HG02588 (cell line): ENCODE measurements around the gene EHMT1.

ENCODE experiments used
- ATAC-seq: cut with Tn5 transposase; IDR thresholded peaks from one replicate; pipeline ENCODE4 v1.9.1; 2021; ENCODE audit warnings: mild to moderate bottlenecking, moderate library complexity; ENCODE audit not compliant: unreplicated experiment

The EHMT1 gene

GRCh38 chr9:137690930-137691645 is 72.3 kb downstream of the EHMT1 start:
- no peak for ATAC-seq

DNA sequence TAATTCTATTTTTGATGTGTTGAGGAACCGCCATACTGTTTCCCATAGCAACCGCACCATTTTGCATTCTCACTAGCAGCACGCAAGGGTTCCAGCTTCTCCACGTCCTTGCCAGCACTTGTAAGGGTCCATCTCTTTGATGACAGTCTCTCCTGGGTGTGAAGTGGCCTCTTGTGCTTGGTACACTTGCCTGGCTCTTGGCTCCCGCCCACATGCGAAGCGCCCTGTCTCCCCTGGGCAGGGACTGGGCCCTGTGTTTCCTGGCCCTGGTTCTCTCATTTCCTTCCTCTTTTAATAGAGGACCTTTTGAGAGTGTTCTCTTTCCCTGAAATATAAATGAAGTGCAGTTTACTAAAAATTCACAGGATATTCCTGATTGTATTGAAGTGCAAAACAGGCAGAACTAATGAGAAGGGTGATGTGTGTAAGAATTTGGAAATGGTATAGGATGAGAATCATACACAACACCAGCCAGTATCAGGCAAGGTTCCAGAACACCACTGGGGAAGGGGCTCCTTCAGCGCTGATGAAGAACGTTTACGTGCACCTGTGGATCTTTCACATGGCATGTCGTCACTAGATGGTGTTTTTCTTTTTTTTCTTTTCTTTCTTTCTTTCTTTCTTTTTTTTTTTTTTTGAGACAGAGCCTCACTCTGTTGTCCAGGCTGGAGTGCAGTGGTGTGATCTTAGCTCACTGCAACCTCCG is 73.0 kb downstream of the EHMT1 start:
- ATAC-seq, result no peak

DNA sequence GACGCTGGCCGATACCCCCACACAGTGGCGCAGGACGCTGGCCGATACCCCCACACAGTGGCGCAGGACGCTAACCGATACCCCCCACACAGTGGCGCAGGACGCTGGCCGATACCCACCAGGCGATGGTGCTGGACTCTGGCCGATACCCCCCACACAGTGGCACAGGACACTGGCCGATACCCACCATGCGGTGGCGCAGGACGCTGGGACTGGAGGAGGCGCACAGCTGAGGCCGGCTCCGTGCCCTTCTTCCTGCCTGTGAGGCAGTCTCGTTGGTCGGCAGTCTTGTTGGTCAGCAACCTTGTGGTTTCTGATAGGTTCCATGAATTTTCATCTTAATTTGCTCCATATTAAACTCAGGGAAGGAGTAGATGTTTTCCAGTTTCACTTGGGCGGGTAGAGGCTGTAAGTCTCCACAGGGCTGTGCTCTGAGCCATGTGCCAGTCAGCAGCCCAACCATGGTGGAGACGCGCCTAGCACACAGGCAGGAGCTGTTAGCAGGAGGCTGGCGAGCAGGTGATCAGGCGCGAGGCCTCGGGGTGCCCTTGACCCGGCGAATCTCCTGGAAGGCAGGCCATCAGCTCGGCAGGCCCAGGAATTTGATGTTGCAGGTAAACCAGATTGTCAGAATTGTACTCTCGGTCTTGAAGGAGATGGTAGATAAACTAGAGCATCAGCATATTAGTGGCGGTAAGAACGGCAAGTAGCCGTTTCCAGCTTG is 75.6 kb downstream of the EHMT1 start:
- no peak for ATAC-seq

DNA sequence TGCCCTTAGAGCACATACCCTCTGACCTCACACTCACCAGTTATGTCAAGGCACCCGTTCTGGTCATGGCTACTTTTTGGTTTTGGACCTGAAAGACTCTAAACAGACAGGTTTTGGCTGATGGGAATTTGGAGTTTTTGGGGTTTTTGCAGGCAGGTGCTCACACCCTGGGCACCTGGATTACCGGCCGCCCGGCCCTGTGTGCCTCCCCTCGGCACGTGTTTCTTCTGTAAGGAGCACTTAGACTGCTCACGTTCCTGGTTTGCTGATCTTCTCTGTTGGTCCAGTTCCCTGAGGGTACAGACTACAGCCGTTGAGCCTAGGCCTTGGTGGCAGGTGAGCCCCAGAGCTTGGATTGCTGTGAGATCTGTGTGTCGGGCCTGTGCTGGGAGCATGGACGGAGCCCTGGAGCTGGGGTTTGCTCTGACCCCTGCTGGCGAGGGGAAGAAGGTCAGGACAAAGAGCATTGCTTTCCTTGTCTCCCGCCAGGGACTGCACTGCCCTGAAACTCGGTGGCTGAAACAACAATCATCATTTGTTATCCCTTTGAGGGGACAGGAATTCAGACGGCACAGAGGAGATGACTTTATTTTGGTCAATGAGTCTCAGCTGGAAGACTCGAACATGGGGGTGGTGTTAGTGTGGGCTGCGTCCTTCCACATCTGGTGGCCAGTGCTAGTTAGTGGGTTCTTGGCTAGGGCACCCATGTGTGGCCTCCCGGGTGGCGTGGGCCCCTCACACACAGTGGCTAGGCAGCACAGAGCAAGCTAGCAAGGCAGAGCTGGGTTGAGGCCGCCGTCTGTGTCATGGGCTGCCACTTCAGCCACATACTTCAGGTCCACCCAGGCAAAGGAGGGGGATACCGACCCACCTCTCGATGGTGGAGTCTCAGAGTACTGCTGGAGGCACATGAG is 76.4 kb downstream of the EHMT1 start:
- ATAC-seq, result no peak

- no peak for ATAC-seq
Measured at GRCh38 chr9:137696136-137696925, 77.5 kb downstream of the EHMT1 start.

DNA sequence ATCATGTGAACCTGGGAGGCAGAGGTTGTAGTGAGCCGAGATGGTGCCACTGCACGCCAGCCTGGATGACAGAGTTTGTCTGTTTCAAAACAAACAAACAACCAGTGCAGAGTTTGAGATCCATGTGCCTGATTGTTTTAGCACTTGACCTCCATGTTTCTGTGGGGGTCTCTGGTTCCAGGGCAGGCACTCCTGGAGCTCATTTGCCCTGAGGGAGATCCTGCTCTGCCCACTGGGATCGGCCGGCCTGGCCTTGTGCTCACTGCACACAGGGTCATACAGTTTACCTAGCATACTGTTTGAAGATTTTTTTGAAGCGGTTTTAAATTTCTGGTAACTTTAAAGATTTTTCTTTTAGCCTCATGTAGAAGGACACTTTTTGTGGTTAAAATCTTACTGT is 78.4 kb downstream of the EHMT1 start:
- no peak for ATAC-seq

GRCh38 chr9:137697832-137698231 is 79.0 kb downstream of the EHMT1 start:
- no peak for ATAC-seq

GRCh38 chr9:137700911-137701310 is 82.1 kb downstream of the EHMT1 start:
- no peak for ATAC-seq

- no peak for ATAC-seq
Measured at GRCh38 chr9:137702615-137703379, 84.0 kb downstream of the EHMT1 start.

GRCh38 chr9:137703842-137704508 is 85.2 kb downstream of the EHMT1 start:
- no peak for ATAC-seq

GRCh38 chr9:137705443-137705863 is 86.6 kb downstream of the EHMT1 start:
- ATAC-seq, result peak; percentile 81

GRCh38 chr9:137705906-137706305 is 87.1 kb downstream of the EHMT1 start:
- ATAC-seq, result peak; percentile 35

DNA sequence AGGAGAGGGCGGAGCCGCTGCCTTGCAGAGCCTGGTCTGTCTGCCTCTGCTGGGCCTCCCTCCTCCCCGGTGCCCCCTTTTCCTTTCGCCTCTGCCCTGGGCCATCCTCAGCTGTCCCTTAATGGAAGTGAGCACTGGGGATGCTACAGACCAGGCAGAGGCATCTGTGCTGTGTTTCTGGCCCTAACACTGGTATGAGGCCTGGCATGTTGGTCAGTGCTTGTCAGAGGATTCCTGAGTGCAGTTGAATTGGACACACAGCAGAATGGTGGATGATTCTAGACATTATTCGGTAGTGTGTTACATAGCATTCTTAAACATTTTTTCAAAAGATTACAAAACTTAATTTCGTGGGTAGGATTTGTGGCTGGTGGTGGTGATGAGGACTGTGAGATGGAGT is 88.6 kb downstream of the EHMT1 start:
- no peak for ATAC-seq

DNA sequence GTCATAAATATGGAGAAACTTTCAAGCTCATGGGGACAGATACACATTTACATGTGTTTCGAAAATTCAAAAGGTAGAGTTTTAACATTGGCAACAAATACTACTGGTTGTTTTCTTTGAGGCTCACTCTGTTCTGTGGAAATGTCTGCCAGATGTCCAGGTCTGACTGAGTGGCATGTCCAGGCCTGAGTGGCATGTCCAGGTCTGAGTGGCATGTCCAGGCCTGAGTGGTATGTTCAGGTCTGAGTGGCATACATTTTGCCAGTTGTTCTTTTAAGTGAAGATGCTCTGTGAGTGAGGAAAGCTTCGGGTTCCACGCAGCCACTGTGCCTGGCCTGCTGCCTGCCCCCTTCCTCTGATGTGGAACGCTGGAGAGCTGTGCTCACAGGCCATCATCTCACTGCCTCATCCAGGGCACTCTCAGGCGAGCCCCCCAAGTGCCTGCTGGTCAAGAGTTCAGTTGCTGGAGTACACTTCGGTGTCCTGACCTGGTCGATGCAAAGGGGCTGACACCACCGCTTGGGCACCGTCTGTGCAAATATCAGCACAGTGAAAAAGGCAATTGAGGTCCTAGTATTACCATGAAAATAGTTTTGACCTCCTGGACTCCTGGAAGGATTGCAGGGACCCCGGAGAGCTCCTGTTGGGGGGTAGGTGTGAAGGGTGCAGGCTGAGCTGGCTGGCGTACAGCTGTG is 89.9 kb downstream of the EHMT1 start:
- ATAC-seq, result no peak

DNA sequence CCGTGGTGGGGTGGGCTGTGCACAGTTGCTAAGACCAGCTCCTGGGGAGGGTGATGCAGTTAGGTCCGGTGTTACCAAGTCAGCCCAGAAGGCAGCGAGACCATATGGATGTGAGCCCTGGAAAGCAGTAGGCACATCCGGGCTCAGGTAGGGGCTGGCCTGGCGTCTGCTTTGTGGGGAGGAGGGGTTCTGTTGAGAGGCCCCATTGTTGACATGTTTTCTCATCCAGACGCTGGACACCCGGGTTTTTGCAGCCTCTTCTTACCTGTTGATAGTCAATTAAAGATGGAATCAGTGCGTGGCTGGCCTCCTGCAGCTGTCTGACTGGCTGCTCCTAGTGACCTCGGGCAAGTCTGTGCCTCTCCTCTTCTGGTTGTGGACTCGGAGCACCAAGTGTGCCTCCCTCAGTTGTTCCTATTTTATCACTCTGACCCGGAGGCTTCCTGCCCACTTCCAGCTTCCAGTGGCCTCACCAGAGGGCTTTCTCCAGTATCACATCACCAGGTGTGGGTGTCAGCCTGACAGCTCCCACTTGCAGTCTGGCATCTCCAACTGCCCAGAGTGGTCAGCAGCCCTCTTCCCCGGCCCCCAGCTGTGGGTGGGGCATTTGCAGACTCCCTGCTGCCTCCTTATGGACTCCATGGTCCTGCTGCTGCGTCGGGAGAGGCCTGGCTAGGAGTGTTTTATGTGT is 90.8 kb downstream of the EHMT1 start:
- ATAC-seq, result no peak

DNA sequence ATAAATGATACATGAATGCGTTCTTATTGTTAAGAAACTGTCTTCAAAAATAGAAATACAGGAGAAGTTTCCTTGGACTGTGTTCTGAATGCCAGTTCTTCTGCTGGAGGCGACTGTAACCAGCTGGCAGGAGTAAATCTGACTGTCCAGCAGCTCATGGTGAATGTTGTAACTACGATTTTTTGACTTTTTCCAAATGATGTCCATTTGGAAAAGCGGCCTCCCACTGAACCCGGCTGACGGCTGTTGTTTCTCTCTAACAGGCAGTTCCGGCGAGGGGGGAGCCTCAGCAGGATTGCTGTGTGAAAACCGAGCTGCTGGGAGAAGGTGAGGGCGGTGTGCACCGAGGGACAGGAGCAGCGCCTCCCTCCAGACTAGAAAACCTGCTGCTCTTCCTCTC is 91.9 kb downstream of the EHMT1 start:
- no peak for ATAC-seq

DNA sequence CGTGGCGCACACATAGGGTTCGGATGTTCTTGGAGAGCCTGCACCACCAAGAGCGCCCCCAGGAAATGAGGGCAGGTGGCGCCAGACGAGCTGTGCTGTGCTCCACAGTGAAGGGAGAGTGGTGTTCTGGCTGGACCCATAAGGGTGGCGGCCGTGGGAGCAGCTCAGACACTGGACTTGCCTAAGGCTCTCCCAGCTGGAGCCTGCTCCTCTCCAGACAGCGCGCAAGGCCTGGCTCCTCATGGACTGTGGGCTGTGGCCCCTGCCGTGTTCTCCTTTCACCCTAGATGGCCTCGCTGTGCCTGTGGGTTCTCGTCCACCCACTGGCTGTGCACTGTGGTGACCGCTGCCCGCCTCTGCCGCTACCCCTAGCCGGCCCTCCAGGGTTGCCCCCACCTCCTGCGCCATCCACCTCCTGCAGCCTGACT is 92.9 kb downstream of the EHMT1 start:
- ATAC-seq, result no peak

DNA sequence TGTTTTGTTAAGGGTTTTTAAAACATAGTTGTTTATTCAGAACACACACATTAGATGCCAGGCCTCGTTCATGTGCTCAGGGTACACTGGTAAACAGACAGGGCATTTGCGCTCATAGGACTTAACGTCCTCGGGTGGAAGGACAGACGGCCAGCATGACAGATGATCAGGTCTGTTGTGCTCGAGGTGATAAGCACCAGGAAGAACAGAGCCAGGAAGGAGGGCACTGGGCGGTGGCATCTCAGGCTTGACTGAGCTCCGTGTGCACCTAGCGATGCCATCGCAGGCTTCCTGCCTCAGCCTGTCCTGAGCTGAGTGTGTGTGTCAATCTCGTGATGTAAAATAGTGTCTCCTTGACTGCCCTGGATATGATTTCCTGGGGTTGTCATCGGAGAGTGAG is 96.5 kb downstream of the EHMT1 start:
- no peak for ATAC-seq
